Lung microvascular endothelial cell (primary cell): ENCODE data around the gene CAMKK1. TPM values are rescaled to one million over a fixed set of nuclear protein-coding genes. Genes with fewer than 3 reads are reported as not detected.

Source experiments
- DNase-seq, 2 donors: peaks; one replicate each; pipeline versions ENCODE4 v3.0.0 to v3.0.0-alpha.2; 2010; ENCODE audit warnings: low read depth in 2 of 2
- total RNA-seq: library from RNA; depleted of rRNA; stranded (reverse); fragments of >200 nt; gene quantifications from 2 replicates; pipeline ENCODE4 v1.2.1, GENCODE V29; 2014

CAMKK1 gene
- total RNA-seq, 1 donor from 2014 or later: 0.79 TPM

DNA sequence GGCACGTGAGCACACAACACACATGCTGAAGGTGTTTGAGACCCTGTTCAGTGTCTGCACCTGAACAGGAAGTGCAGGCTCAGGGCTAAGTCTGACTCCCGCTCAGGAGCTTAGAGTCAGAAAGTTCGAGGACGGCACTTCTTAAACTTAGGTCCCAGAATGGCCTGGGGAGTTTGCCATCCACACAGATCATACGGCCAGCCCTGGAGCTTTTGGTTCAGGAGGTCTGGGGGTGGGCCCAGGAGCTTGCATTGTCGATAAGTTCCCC is 4.0 kb upstream of the CAMKK1 start:
- no peak for DNase-seq

- DNase-seq: no peak
Measured at GRCh38 chr17:3896108-3896967, 3.5 kb upstream of the CAMKK1 start.

- DNase-seq: no peak
Measured at GRCh38 chr17:3895354-3895753, 2.5 kb upstream of the CAMKK1 start.

GRCh38 chr17:3894911-3895343 is 2.1 kb upstream of the CAMKK1 start:
- DNase-seq: peak in 1 of 2 donors; percentile 79

DNA sequence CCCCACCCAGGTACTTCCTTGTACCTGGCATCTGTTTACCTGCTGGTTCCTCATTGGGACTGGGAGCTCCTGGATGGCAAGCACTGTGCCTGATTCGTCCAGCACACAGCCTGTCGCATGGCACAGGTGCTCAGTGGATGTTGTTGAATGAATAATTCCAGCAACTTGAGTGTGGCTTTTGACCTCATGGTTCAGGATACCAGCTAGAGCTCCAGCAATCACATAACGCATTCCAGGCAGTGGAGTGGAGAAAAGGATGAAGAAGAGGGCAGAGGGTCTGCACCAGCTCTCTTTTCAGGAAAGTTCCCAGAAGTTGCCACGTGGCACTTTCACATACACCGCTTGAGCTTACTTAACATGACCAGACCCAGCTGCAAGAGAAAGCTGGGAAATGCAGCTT is 1.3 kb upstream of the CAMKK1 start:
- no peak for DNase-seq

- no peak for DNase-seq
Measured at GRCh38 chr17:3893720-3894116, 865 bp upstream of the CAMKK1 start.

- DNase-seq: peak; percentile 64 to 78
Measured at GRCh38 chr17:3892095-3892998, 506 bp downstream of the CAMKK1 start.

DNA sequence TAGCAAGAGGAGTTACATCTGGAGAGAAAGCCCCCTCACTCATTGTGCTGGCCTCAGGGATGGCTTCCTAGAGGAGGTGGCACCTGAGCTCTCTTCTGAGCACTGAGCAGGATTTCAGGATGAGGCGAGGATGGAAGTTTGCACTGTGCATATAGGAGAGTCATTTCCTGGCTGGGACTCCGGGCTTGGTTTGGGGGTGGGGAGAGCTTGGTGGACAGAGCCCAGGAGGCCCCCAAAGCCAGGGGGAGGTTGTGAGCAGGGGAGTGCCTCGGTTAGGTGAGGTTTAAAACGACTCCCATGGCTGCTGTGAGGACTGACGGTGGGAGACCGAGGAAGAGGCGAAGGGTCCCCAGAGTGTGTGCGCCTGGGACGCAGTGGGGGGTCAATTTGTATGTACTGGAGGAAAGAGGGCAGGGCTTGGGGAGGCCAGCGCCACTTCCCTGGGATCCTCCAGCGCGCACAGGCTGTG is 1.2 kb downstream of the CAMKK1 start:
- DNase-seq: no peak

DNA sequence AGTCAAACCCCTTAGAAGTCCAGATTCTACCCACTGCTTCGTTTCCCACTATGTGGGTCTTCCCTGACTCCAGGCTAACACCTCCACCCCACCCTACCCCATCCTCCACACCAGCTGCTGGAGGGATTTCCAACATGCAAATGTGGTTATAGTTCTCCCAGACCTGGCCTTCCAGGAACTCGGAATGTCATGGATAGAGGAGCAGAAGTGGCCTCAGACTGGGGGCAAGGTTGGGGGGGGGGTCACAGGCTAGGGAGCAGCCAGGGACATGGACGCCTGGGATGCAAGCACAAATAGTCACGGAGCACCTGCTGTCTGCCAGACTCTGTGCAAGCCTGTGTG is 2.0 kb downstream of the CAMKK1 start:
- no peak for DNase-seq

DNA sequence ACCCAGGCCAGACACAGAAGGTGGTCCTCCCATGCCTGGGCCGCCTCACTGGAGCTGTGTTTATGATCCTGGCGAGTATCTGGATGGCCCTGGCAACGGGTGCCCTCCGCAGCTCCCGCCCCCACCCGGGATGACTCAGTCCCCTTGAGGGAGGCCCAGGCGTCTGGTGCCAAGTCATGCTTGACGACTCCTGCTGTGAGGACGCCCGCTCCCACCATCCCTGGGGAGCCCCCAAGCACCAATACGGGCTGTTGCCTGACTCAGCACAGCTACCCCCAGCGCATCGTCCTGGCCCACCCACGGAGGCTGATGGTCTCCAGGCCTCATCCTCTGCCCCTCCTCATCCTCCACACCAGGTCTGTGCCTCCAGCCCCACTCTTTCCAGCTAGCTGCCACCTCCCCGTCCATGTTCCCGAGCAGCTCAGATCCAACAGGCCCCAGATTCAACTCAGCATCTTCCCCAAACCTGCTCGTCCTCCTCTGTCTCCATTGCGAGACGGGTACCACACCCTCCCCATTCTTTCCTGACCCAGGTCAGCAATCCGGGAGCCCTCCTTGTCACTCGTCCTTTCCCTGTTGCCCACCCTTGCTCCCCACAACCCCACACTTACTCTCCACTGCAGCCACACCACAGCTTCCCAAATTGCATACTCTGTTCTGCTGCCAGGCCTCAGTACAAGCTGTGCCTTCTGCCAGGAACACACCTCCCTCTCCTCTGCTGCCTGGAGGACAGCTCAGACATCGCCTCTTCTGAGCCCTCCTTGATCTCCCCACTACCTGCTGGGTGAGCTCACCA is 2.6 kb downstream of the CAMKK1 start:
- peak; percentile 38 to 89 for DNase-seq

DNA sequence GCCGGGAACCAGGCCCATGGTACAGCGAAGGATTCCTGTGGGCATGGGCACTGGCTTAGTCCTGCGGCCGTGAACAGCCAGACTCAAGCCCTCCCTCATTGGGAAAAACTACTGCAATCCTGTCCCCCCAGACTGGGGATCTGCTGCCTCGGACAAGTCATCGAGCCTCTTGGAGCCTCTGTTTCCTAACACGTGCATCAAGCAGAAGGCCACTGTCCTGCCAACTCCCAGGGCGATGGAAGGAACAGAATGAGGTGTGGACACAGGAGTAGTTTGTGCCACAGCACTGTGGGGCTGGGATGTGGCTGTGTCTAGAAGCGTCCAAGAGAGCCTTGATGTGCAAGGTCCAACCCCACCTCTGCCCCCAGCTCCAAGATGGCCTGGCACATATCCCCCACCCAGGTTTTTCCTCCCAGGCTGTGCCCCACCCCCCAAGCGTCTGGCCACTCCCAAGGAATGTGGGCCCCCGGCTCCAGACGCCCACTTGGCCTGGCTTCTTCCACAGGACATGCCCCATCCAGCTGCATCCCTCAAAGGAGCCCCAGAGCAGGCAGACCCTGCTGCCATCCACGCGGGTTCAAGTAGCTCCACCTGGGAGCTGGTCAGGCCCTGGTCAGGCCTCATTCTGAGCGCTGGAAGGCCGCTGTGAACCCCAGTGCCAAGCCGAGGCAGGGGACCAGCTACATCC is 3.4 kb downstream of the CAMKK1 start:
- DNase-seq: no peak

DNA sequence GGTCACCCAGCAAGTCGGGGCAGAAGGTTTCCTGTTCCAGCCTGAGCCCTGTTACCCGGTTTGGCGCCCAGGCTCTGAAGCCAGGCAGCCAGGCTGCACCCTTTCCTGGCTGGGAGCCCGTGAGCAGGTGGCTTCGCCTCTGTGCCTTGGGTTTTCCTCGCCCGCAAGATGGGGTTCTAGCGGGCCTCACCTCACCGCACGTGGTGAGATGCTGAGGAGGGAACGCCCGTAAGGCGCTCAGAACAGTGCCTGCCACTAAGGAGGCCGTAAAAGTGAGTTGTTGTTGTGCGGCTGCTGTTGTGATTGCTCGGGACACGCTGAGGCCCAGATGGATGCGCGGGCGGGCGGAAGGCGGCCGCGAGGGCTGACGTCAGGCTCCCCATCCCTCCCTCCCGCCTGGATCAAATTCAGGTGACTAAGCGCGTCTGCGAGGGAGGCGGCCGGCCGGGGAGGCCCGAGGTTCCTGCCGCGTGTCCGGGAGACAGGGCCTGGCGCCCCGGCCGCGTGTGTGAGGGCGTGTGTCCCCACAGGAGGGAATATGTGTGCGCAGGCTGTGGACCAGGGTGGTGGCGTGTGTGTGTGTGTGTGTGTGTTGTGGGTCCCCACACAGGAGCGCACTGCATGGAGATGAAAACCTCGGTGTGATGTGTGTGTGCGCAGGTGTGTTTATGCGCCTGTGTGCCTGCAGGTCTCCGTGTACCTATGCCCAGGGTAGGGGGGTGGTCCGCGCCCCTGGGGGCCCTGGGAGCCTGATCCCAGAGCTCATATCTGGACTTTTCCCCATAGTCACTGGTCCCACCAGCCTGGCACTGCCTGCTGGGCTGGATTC is 4.3 kb downstream of the CAMKK1 start:
- peak; percentile 87 to 90 for DNase-seq

GRCh38 chr17:3887804-3888203 is 5.0 kb downstream of the CAMKK1 start:
- DNase-seq: peak in 1 of 2 donors; percentile 59

- no peak for DNase-seq
Measured at GRCh38 chr17:3887394-3887793, 5.5 kb downstream of the CAMKK1 start.

DNA sequence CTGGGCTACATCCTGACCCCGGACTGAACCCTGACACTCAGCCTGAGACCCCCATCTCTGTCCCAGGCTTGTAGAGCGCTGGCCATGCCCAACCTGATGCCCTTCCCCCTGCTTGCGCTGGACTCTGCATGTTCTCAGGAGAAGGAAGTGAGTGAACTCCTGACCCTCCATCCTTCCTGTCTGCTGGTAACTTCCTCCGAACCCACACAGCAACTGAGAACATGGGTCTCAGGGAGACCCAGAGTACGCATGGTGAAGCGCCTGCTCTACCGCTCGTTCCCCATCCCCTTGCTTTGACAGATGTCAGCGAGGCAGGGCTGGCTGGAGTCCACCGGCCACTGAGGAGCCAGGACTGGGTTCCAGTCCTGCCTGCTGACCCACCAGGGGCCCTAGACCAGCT is 6.1 kb downstream of the CAMKK1 start:
- DNase-seq: peak; percentile 13 to 39

- peak in 1 of 2 donors; percentile 61 for DNase-seq
Measured at GRCh38 chr17:3885970-3886369, 6.9 kb downstream of the CAMKK1 start.

- peak in 1 of 2 donors; percentile 46 for DNase-seq
Measured at GRCh38 chr17:3885271-3885670, 7.6 kb downstream of the CAMKK1 start.

- DNase-seq: no peak
Measured at GRCh38 chr17:3884188-3884587, 8.7 kb downstream of the CAMKK1 start.

DNA sequence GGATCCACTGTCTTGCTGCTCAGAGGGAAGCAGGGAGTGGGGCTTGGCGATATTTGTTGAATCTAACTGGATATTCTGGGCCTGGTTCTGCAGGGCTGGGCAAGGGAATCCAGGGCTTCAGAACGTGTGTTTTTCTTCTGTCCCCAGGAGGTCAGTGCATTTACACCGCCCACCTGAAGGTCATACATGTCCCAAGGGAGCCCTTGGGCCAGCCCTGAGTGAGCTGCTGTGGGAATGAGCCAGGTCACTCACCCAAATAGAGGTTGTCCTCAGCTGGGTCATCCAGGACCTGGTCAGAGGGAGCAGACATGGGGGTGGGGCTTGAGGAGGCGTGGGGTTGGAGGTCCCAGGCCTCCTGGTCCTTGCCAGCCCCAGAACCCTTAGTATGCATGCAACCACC is 10.6 kb downstream of the CAMKK1 start:
- DNase-seq: no peak

GRCh38 chr17:3880983-3881382 is 11.9 kb downstream of the CAMKK1 start:
- DNase-seq: no peak
